Mesenchymal stem cell (in vitro differentiated cells and primary cell): ENCODE data around the gene KIR2DL4.
"Not testable (repeated sequence)": the region's sequence is repeated elsewhere in the genome, so short reads cannot be mapped to it uniquely, and the experiment has no call there.

Experiments
- DNase-seq: peaks from one replicate; pipeline ENCODE4 v3.0.0-alpha.2; 2013
- H2AFZ ChIP-seq: one replicate; pipeline ENCODE4 v1.6.1; 2013; ENCODE audit warnings: low read depth, mild to moderate bottlenecking, control low read depth, inconsistent platforms, low read length, moderate library complexity
- H2AK5ac ChIP-seq: 2 replicates; pipeline ENCODE4 v1.6.1; 2013; ENCODE audit warnings: low read length, moderate library complexity, mild to moderate bottlenecking, inconsistent platforms; ENCODE audit not compliant: severe bottlenecking
- H2BK120ac ChIP-seq: one replicate; pipeline ENCODE4 v1.6.1; 2013; ENCODE audit warnings: low read depth, mild to moderate bottlenecking, inconsistent platforms, low read length, moderate library complexity
- H2BK12ac ChIP-seq, 2 experiments: one replicate each; pipeline ENCODE4 v1.6.1; 2013; ENCODE audit warnings: inconsistent platforms in 2 of 2, low read length in 2 of 2, mild to moderate bottlenecking in 2 of 2, moderate library complexity in 2 of 2, control low read depth in 1 of 2
- H2BK15ac ChIP-seq: one replicate; pipeline ENCODE4 v1.6.1; 2013; ENCODE audit warnings: mild to moderate bottlenecking, low read depth, inconsistent platforms; ENCODE audit not compliant: poor library complexity, severe bottlenecking
- H2BK5ac ChIP-seq: 2 replicates; pipeline ENCODE4 v1.6.1; 2013; ENCODE audit warnings: low read depth, mild to moderate bottlenecking, low read length, control low read depth, inconsistent platforms; ENCODE audit not compliant: poor library complexity, severe bottlenecking
- H3K14ac ChIP-seq, 2 experiments: one replicate each; pipeline ENCODE4 v1.6.1; 2013; ENCODE audit warnings: inconsistent platforms in 2 of 2, low read length in 2 of 2, control low read depth in 1 of 2, mild to moderate bottlenecking in 1 of 2, moderate library complexity in 1 of 2
- H3K18ac ChIP-seq, 2 experiments: one replicate each; pipeline ENCODE4 v1.6.1; 2013; ENCODE audit warnings: inconsistent platforms in 2 of 2, low read length in 2 of 2, control low read depth in 1 of 2, low read depth in 1 of 2, mild to moderate bottlenecking in 1 of 2
- H3K23ac ChIP-seq, 2 experiments: one replicate each; pipeline ENCODE4 v1.6.1; 2013; ENCODE audit warnings: inconsistent platforms in 2 of 2, low read length in 2 of 2, mild to moderate bottlenecking in 2 of 2, moderate library complexity in 2 of 2, control low read depth in 1 of 2
- H3K27ac ChIP-seq: 2 replicates; pipeline ENCODE4 v1.5.1; 2013; ENCODE audit warnings: mild to moderate bottlenecking, moderate library complexity, low read length, control low read depth, inconsistent platforms; ENCODE audit not compliant: poor library complexity, severe bottlenecking
- H3K27me3 ChIP-seq, 2 experiments: 2 replicates each; pipeline versions ENCODE4 v1.6.1 to v1.7.0; 2013; ENCODE audit warnings: low read length in 2 of 2, mild to moderate bottlenecking in 2 of 2, moderate library complexity in 2 of 2, control low read depth in 1 of 2, inconsistent platforms in 1 of 2; ENCODE audit not compliant: control insufficient read depth in 1 of 2, insufficient read depth in 1 of 2
- H3K36me3 ChIP-seq, 2 experiments: 2 replicates each; pipeline versions ENCODE4 v1.6.1 to v1.7.0; 2013; ENCODE audit warnings: low read length in 2 of 2, control low read depth in 1 of 2, inconsistent platforms in 1 of 2, low read depth in 1 of 2, mild to moderate bottlenecking in 1 of 2; ENCODE audit not compliant: insufficient read depth in 2 of 2, control insufficient read depth in 1 of 2
- H3K4ac ChIP-seq, 2 experiments: one replicate each; pipeline ENCODE4 v1.6.1; 2013; ENCODE audit warnings: inconsistent platforms in 2 of 2, low read length in 2 of 2, mild to moderate bottlenecking in 2 of 2, moderate library complexity in 2 of 2, control low read depth in 1 of 2, low read depth in 1 of 2
- H3K4me1 ChIP-seq: 2 replicates; pipeline ENCODE4 v1.6.1; 2013; ENCODE audit warnings: low read depth, low read length, control low read depth; ENCODE audit not compliant: control insufficient read depth, insufficient read depth
- H3K4me2 ChIP-seq: 2 replicates; pipeline ENCODE4 v1.6.1; 2013; ENCODE audit warnings: low read length, mild to moderate bottlenecking, inconsistent platforms; ENCODE audit not compliant: poor library complexity, severe bottlenecking
- H3K4me3 ChIP-seq, 2 experiments: 2 replicates each; pipeline versions ENCODE4 v1.5.1 to v1.7.0; 2013; ENCODE audit warnings: low read length in 2 of 2, mild to moderate bottlenecking in 2 of 2, control low read depth in 1 of 2, low read depth in 1 of 2; ENCODE audit not compliant: insufficient read depth in 1 of 2
- H3K79me1 ChIP-seq: replicated peaks from 2 replicates; pipeline ENCODE4 v1.6.1; 2013; ENCODE audit warnings: mild to moderate bottlenecking, control low read depth, low read length, inconsistent platforms; ENCODE audit not compliant: poor library complexity, severe bottlenecking
- H3K9ac ChIP-seq: 2 replicates; pipeline ENCODE4 v1.7.0; 2013; ENCODE audit warnings: mild to moderate bottlenecking, low read length, moderate library complexity
- H3K9me3 ChIP-seq: 2 replicates; pipeline ENCODE4 v1.7.0; 2013; ENCODE audit warnings: mild to moderate bottlenecking, low read length; ENCODE audit not compliant: control insufficient read depth
- H4K8ac ChIP-seq: one replicate; pipeline ENCODE4 v1.6.1; 2013; ENCODE audit warnings: inconsistent platforms, mild to moderate bottlenecking, low read length, moderate library complexity
- H4K91ac ChIP-seq: one replicate; pipeline ENCODE4 v1.6.1; 2013; ENCODE audit warnings: mild to moderate bottlenecking, low read length, inconsistent platforms
- whole genome bisulfite sequencing: methylation state at CpG from one replicate; pipeline ENCODE4 v1.1.7; 2013; ENCODE audit warnings: mixed read lengths; 5-methylcytosine and 5-hydroxymethylcytosine counted together

KIR2DL4 gene

DNA sequence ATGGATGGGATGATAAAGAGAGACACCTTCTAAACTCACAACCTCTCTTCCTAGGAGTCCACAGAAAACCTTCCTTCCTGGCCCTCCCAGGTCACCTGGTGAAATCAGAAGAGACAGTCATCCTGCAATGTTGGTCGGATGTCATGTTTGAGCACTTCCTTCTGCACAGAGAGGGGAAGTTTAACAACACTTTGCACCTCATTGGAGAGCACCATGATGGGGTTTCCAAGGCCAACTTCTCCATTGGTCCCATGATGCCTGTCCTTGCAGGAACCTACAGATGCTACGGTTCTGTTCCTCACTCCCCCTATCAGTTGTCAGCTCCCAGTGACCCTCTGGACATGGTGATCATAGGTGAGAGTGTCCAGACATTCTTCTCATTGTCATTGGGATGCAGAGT lies 34.1 kb downstream of the KIR2DL4 start:
- not testable (repeated sequence) for H3K79me1 ChIP-seq, H3K9me3 ChIP-seq, H3K4me2 ChIP-seq, H3K18ac ChIP-seq, H3K9ac ChIP-seq, H2AFZ ChIP-seq, H3K23ac ChIP-seq, H4K91ac ChIP-seq, H3K36me3 ChIP-seq, H3K4me3 ChIP-seq, H3K27ac ChIP-seq, H3K14ac ChIP-seq, H2BK12ac ChIP-seq, H3K4me1 ChIP-seq, H3K27me3 ChIP-seq, DNase-seq, H4K8ac ChIP-seq, H3K4ac ChIP-seq, H2BK5ac ChIP-seq, H2BK120ac ChIP-seq, H2BK15ac ChIP-seq, H2AK5ac ChIP-seq
- 44% methylated on average over 1 of the region's 2 CpGs for WGBS

DNA sequence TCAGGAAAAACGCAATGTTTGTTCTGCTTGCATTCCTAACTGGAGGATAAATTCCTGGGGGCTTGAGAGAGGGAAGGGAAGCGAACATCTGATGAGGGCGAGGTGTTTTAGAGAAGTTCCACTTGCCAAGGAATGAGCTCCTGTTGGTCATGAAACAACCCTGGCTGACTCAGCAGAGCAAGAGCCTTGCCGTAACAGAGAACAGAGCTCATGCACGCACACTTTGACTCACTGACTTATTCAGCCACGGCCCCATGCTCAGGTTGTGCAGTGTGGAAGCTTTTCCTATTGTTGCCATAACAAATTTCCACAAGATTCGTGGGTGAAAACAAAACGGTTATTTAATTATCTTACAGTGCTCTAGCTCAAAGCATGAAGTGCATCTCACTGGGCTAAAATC lies 39.8 kb downstream of the KIR2DL4 start:
- H3K36me3 ChIP-seq, H3K23ac ChIP-seq, H3K4ac ChIP-seq, H2BK12ac ChIP-seq, H3K4me3 ChIP-seq, H3K79me1 ChIP-seq, H4K8ac ChIP-seq, H4K91ac ChIP-seq, H3K9me3 ChIP-seq, H2AK5ac ChIP-seq, H3K9ac ChIP-seq, DNase-seq, H3K4me2 ChIP-seq, H3K4me1 ChIP-seq, H3K18ac ChIP-seq, H2BK120ac ChIP-seq, H3K14ac ChIP-seq, H2AFZ ChIP-seq, H2BK5ac ChIP-seq, H2BK15ac ChIP-seq, H3K27me3 ChIP-seq, H3K27ac ChIP-seq: not testable (repeated sequence)
- WGBS, result 64% methylated on average over 8 of the region's 8 CpGs

DNA sequence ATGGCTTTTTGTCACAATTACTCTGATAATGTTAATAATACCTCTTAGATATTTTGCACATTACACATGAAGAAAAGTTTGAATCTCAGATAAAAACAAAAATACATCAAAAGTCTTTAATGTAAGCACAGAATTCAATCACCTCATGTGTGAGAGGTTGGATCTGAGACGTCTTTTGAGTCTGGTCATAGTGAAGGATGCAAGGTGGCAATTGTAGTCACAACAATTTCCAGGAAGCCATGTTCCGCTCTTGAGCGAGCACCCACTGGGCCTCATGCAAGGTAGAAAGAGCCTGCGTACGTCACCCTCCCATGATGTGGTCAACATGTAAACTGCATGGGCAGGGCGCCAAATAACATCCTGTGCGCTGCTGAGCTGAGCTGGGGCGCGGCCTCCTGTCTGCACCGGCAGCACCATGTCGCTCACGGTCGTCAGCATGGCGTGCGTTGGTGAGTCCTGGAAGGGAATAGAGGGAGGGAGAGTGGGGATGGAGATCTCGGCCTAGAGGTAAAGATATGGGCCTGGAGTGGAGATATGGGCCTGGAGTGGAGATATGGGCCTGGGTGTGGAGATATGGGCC lies 46.7 kb downstream of the KIR2DL4 start, which contains the start of gene KIR3DL2:
KIR3DL2 (plus strand) TSS at position 383 of the 580 bp plus-strand sequence; CDS start at position 416, 33 bp downstream.
- H4K91ac ChIP-seq, H2AK5ac ChIP-seq, H2BK15ac ChIP-seq, H3K4me3 ChIP-seq, H2BK12ac ChIP-seq, H2BK5ac ChIP-seq, H3K4me2 ChIP-seq, H2BK120ac ChIP-seq, H3K36me3 ChIP-seq, H3K9me3 ChIP-seq, H3K79me1 ChIP-seq, H2AFZ ChIP-seq, H3K4ac ChIP-seq, H3K9ac ChIP-seq, H3K18ac ChIP-seq, H3K27ac ChIP-seq, DNase-seq, H3K27me3 ChIP-seq, H4K8ac ChIP-seq, H3K14ac ChIP-seq, H3K23ac ChIP-seq, H3K4me1 ChIP-seq: not testable (repeated sequence)
- WGBS, result 83% methylated on average over 16 of the region's 16 CpGs

DNA sequence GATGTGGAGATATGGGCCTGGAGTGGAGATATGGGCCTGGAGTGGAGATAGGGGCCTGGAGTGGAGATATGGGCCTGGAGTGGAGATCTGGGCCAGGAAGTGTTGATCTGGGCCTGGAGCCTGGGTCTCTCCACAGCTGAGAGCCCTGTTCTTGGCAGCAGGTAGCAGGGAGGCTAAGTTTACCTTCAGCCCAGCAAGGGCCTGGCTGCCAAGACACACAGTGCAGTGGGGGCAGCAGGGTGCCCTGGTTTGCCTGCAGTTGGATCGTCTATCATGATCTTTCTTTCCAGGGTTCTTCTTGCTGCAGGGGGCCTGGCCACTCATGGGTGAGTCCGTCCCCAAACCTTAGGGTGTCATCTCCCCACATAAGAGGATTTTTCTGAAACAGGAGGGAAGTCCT lies 47.5 kb downstream of the KIR2DL4 start:
- Histone ChIP-seq H3K79me1 (no peaks in the 10 kb centered on the region), H2BK5ac (no peak overlapping the region), H3K23ac (no peak overlapping the region), H3K18ac (no peak overlapping the region), H2BK15ac (no peak overlapping the region), H3K4me2 (no peak overlapping the region), H3K4me1 (no peaks in the 10 kb centered on the region), H3K4ac (no peak overlapping the region), H3K9me3 (no peaks in the 10 kb centered on the region), H3K27ac (no peak overlapping the region), H2BK120ac (no peak overlapping the region), H2AFZ (no peak overlapping the region), H3K27me3 (no peaks in the 10 kb centered on the region), H2BK12ac (no peak overlapping the region), H3K14ac (no peak overlapping the region), H3K4me3 (no peak overlapping the region), H4K8ac (no peak overlapping the region), H4K91ac (no peak overlapping the region), H3K36me3 (no peaks in the 10 kb centered on the region), H2AK5ac (no peak overlapping the region), H3K9ac (no peak overlapping the region)
- 62% methylated on average over 2 of the region's 2 CpGs for WGBS
- no peak for DNase-seq
